SH-SY5Y (cell line): ENCODE results near the gene UVRAG.

ENCODE experiments used
- GATA2 ChIP-seq: IDR thresholded peaks from 2 replicates; pipeline ENCODE4 v1.6.1; 2011; ENCODE audit warnings: mild to moderate bottlenecking, low read depth, low read length
- GATA3 ChIP-seq: IDR thresholded peaks from 2 replicates; pipeline ENCODE4 v1.6.1; 2011; ENCODE audit warnings: low read depth, mild to moderate bottlenecking, low read length, moderate library complexity

DNA sequence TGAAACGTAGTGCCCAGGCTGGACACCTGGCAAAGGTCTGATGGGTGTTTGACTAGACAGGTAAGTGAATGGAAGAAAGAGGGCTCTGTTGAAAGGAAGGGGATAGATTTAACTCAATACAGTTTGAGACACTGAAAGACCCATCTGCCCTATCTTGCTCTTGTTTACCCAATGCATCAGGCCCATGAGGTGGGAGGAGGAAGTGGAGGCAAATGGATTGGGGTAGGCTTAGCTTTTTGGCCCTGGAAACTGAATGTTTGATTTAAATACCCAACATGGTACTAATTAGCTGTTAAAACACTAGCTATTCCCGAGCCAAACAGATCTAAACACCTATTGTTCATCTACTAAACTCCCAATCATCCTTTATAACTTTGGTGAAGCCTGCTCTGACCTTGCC lies 3.5 kb upstream of the UVRAG start:
- TF ChIP-seq GATA2 (no peak), GATA3 (no peak)
